Measurements from ENCODE around the gene ABLIM1. TPM values are rescaled to one million over a fixed set of nuclear protein-coding genes. Genes with fewer than 3 reads are reported as not detected.
A peak's percentile ranks its signal among the peaks of the same experiment; 100 is the strongest.

The ABLIM1 gene
- polyA plus RNA-seq, 2 donors, result 104 to 121 TPM

GRCh38 chr10:114618722-114619121 is 39.4 kb downstream of the ABLIM1 start:
- peaks cover 0 to 13% of the 10 kb centered on the region in 2 donors for H3K4me1 ChIP-seq (ENCODE audit: control insufficient read depth in 2 of 2, insufficient read depth in 2 of 2, low read length in 1 of 2)
- 83 to 87% methylated on average over 3 of the region's 3 CpGs for WGBS, 2 donors
- peaks cover 0 to 5% of the 10 kb centered on the region in 2 donors for H3K36me3 ChIP-seq (ENCODE audit: control insufficient read depth in 2 of 2, insufficient read depth in 2 of 2, low read length in 1 of 2)
- no peak overlapping the region for H3K27ac ChIP-seq (ENCODE audit: low read depth in 2 of 2, low read length in 1 of 2)
- H3K27me3 ChIP-seq (ENCODE audit: control insufficient read depth in 1 of 2, insufficient read depth in 2 of 2, low read length in 2 of 2), result no peaks in the 10 kb centered on the region
- no peaks in the 10 kb centered on the region for H3K9me3 ChIP-seq (ENCODE audit: control insufficient read depth in 2 of 2, insufficient read depth in 1 of 2, low read depth in 1 of 2, low read length in 1 of 2)
- no peak overlapping the region for H3K4me3 ChIP-seq (ENCODE audit: low read depth in 1 of 2, low read length in 2 of 2)

- H3K4me1 ChIP-seq (ENCODE audit: control insufficient read depth in 2 of 2, insufficient read depth in 2 of 2, low read length in 1 of 2), result peaks cover 0 to 19% of the 10 kb centered on the region in 2 donors
- no peaks in the 10 kb centered on the region for H3K27me3 ChIP-seq (ENCODE audit: control insufficient read depth in 1 of 2, insufficient read depth in 2 of 2, low read length in 2 of 2)
- 93 to 94% methylated on average over 4 of the region's 4 CpGs for WGBS, 2 donors
- H3K27ac ChIP-seq (ENCODE audit: low read depth in 2 of 2, low read length in 1 of 2), result peak overlapping the region; percentile 78 to 88
- peaks cover 0 to 5% of the 10 kb centered on the region in 2 donors for H3K36me3 ChIP-seq (ENCODE audit: control insufficient read depth in 2 of 2, insufficient read depth in 2 of 2, low read length in 1 of 2)
- H3K4me3 ChIP-seq (ENCODE audit: low read depth in 1 of 2, low read length in 2 of 2), result no peak overlapping the region
- no peaks in the 10 kb centered on the region for H3K9me3 ChIP-seq (ENCODE audit: control insufficient read depth in 2 of 2, insufficient read depth in 1 of 2, low read depth in 1 of 2, low read length in 1 of 2)
Observed at GRCh38 chr10:114616516-114616915, 41.6 kb downstream of the ABLIM1 start.

GRCh38 chr10:114616103-114616502 is 42.0 kb downstream of the ABLIM1 start:
- 86 to 94% methylated on average over 1 of the region's 1 CpG for WGBS, 2 donors
- no peak overlapping the region for H3K4me3 ChIP-seq (ENCODE audit: low read depth in 1 of 2, low read length in 2 of 2)
- peaks cover 0 to 19% of the 10 kb centered on the region in 2 donors for H3K4me1 ChIP-seq (ENCODE audit: control insufficient read depth in 2 of 2, insufficient read depth in 2 of 2, low read length in 1 of 2)
- peaks cover 0 to 5% of the 10 kb centered on the region in 2 donors for H3K36me3 ChIP-seq (ENCODE audit: control insufficient read depth in 2 of 2, insufficient read depth in 2 of 2, low read length in 1 of 2)
- H3K27ac ChIP-seq (ENCODE audit: low read depth in 2 of 2, low read length in 1 of 2), result peak overlapping the region; percentile 78 to 88
- no peaks in the 10 kb centered on the region for H3K9me3 ChIP-seq (ENCODE audit: control insufficient read depth in 2 of 2, insufficient read depth in 1 of 2, low read depth in 1 of 2, low read length in 1 of 2)
- H3K27me3 ChIP-seq (ENCODE audit: control insufficient read depth in 1 of 2, insufficient read depth in 2 of 2, low read length in 2 of 2), result no peaks in the 10 kb centered on the region

GRCh38 chr10:114615600-114616007 is 42.5 kb downstream of the ABLIM1 start:
- Histone ChIP-seq H3K9me3 (ENCODE audit: control insufficient read depth in 2 of 2, insufficient read depth in 1 of 2, low read depth in 1 of 2, low read length in 1 of 2) (no peaks in the 10 kb centered on the region), H3K27ac (ENCODE audit: low read depth in 2 of 2, low read length in 1 of 2) (peak overlapping the region; percentile 78 to 88), H3K4me1 (ENCODE audit: control insufficient read depth in 2 of 2, insufficient read depth in 2 of 2, low read length in 1 of 2) (peaks cover 0 to 17% of the 10 kb centered on the region in 2 donors), H3K36me3 (ENCODE audit: control insufficient read depth in 2 of 2, insufficient read depth in 2 of 2, low read length in 1 of 2) (peaks cover 0 to 5% of the 10 kb centered on the region in 2 donors), H3K4me3 (ENCODE audit: low read depth in 1 of 2, low read length in 2 of 2) (no peak overlapping the region), H3K27me3 (ENCODE audit: control insufficient read depth in 1 of 2, insufficient read depth in 2 of 2, low read length in 2 of 2) (no peaks in the 10 kb centered on the region)
- 30 to 40% methylated on average over 1 of the region's 1 CpG for WGBS, 2 donors

GRCh38 chr10:114613237-114613979 is 44.7 kb downstream of the ABLIM1 start:
- H3K4me3 ChIP-seq (ENCODE audit: low read depth in 1 of 2, low read length in 2 of 2), result no peak overlapping the region
- H3K4me1 ChIP-seq (ENCODE audit: control insufficient read depth in 2 of 2, insufficient read depth in 2 of 2, low read length in 1 of 2), result peaks cover 0 to 13% of the 10 kb centered on the region in 2 donors
- H3K36me3 ChIP-seq (ENCODE audit: control insufficient read depth in 2 of 2, insufficient read depth in 2 of 2, low read length in 1 of 2), result peaks cover 0 to 1% of the 10 kb centered on the region in 2 donors
- no peaks in the 10 kb centered on the region for H3K9me3 ChIP-seq (ENCODE audit: control insufficient read depth in 2 of 2, insufficient read depth in 1 of 2, low read depth in 1 of 2, low read length in 1 of 2)
- H3K27me3 ChIP-seq (ENCODE audit: control insufficient read depth in 1 of 2, insufficient read depth in 2 of 2, low read length in 2 of 2), result no peaks in the 10 kb centered on the region
- H3K27ac ChIP-seq (ENCODE audit: low read depth in 2 of 2, low read length in 1 of 2), result peak overlapping the region; percentile 88 to 90
- WGBS, 2 donors, result 53 to 60% methylated on average over 4 of the region's 4 CpGs

GRCh38 chr10:114611617-114612016 is 46.5 kb downstream of the ABLIM1 start:
- 60 to 85% methylated on average over 1 of the region's 1 CpG for WGBS, 2 donors
- Histone ChIP-seq H3K27ac (ENCODE audit: low read depth in 2 of 2, low read length in 1 of 2) (peak overlapping the region; percentile 88 to 91), H3K27me3 (ENCODE audit: control insufficient read depth in 1 of 2, insufficient read depth in 2 of 2, low read length in 2 of 2) (no peaks in the 10 kb centered on the region), H3K36me3 (ENCODE audit: control insufficient read depth in 2 of 2, insufficient read depth in 2 of 2, low read length in 1 of 2) (no peaks in the 10 kb centered on the region), H3K4me1 (ENCODE audit: control insufficient read depth in 2 of 2, insufficient read depth in 2 of 2, low read length in 1 of 2) (peaks cover 0 to 12% of the 10 kb centered on the region in 2 donors), H3K4me3 (ENCODE audit: low read depth in 1 of 2, low read length in 2 of 2) (no peak overlapping the region), H3K9me3 (ENCODE audit: control insufficient read depth in 2 of 2, insufficient read depth in 1 of 2, low read depth in 1 of 2, low read length in 1 of 2) (no peaks in the 10 kb centered on the region)

- Histone ChIP-seq H3K27ac (ENCODE audit: low read depth in 2 of 2, low read length in 1 of 2) (peak overlapping the region in 1 of 2 donors; percentile 51), H3K36me3 (ENCODE audit: control insufficient read depth in 2 of 2, insufficient read depth in 2 of 2, low read length in 1 of 2) (no peaks in the 10 kb centered on the region), H3K9me3 (ENCODE audit: control insufficient read depth in 2 of 2, insufficient read depth in 1 of 2, low read depth in 1 of 2, low read length in 1 of 2) (no peaks in the 10 kb centered on the region), H3K4me3 (ENCODE audit: low read depth in 1 of 2, low read length in 2 of 2) (no peak overlapping the region), H3K27me3 (ENCODE audit: control insufficient read depth in 1 of 2, insufficient read depth in 2 of 2, low read length in 2 of 2) (no peaks in the 10 kb centered on the region), H3K4me1 (ENCODE audit: control insufficient read depth in 2 of 2, insufficient read depth in 2 of 2, low read length in 1 of 2) (peaks cover 0 to 8% of the 10 kb centered on the region in 2 donors)
- WGBS, 2 donors, result 90% methylated on average over 8 of the region's 8 CpGs
Observed at GRCh38 chr10:114609518-114610426, 48.3 kb downstream of the ABLIM1 start.

- Histone ChIP-seq H3K4me3 (ENCODE audit: low read depth in 1 of 2, low read length in 2 of 2) (no peak overlapping the region), H3K36me3 (ENCODE audit: control insufficient read depth in 2 of 2, insufficient read depth in 2 of 2, low read length in 1 of 2) (no peaks in the 10 kb centered on the region), H3K4me1 (ENCODE audit: control insufficient read depth in 2 of 2, insufficient read depth in 2 of 2, low read length in 1 of 2) (peaks cover 0 to 4% of the 10 kb centered on the region in 2 donors), H3K27me3 (ENCODE audit: control insufficient read depth in 1 of 2, insufficient read depth in 2 of 2, low read length in 2 of 2) (no peaks in the 10 kb centered on the region), H3K27ac (ENCODE audit: low read depth in 2 of 2, low read length in 1 of 2) (peak overlapping the region; percentile 52 to 67), H3K9me3 (ENCODE audit: control insufficient read depth in 2 of 2, insufficient read depth in 1 of 2, low read depth in 1 of 2, low read length in 1 of 2) (no peaks in the 10 kb centered on the region)
- 47 to 52% methylated on average over 8 of the region's 8 CpGs for WGBS, 2 donors
Observed at GRCh38 chr10:114607358-114607998, 50.6 kb downstream of the ABLIM1 start.

GRCh38 chr10:114605155-114605797 is 52.8 kb downstream of the ABLIM1 start:
- H3K27ac ChIP-seq (ENCODE audit: low read depth in 2 of 2, low read length in 1 of 2), result peak overlapping the region; percentile 36 to 47
- no peaks in the 10 kb centered on the region for H3K27me3 ChIP-seq (ENCODE audit: control insufficient read depth in 1 of 2, insufficient read depth in 2 of 2, low read length in 2 of 2)
- H3K4me1 ChIP-seq (ENCODE audit: control insufficient read depth in 2 of 2, insufficient read depth in 2 of 2, low read length in 1 of 2), result peaks cover 0 to 3% of the 10 kb centered on the region in 2 donors
- H3K36me3 ChIP-seq (ENCODE audit: control insufficient read depth in 2 of 2, insufficient read depth in 2 of 2, low read length in 1 of 2), result no peaks in the 10 kb centered on the region
- 66 to 70% methylated on average over 4 of the region's 4 CpGs for WGBS, 2 donors
- no peak overlapping the region for H3K4me3 ChIP-seq (ENCODE audit: low read depth in 1 of 2, low read length in 2 of 2)
- H3K9me3 ChIP-seq (ENCODE audit: control insufficient read depth in 2 of 2, insufficient read depth in 1 of 2, low read depth in 1 of 2, low read length in 1 of 2), result no peaks in the 10 kb centered on the region

Measured in esophagus (tissue), 2 donors.